Mucosa of stomach (tissue), 1 donor: ENCODE data around the gene MRPS24.

Experiments used
- H3K27me3 ChIP-seq: one replicate; pipeline ENCODE4 v1.7.0; 2013; ENCODE audit warnings: mild to moderate bottlenecking, low read length; ENCODE audit not compliant: control insufficient read depth, insufficient read depth
- H3K36me3 ChIP-seq: one replicate; pipeline ENCODE4 v1.7.0; 2013; ENCODE audit warnings: low read length; ENCODE audit not compliant: control insufficient read depth, insufficient read depth
- H3K4me1 ChIP-seq: one replicate; pipeline ENCODE4 v1.7.0; 2013; ENCODE audit warnings: mild to moderate bottlenecking, low read length; ENCODE audit not compliant: control insufficient read depth, insufficient read depth
- H3K4me3 ChIP-seq: one replicate; pipeline ENCODE4 v1.7.0; 2013; ENCODE audit warnings: low read length
- H3K9ac ChIP-seq: one replicate; pipeline ENCODE4 v1.7.0; 2013; ENCODE audit warnings: mild to moderate bottlenecking, low read length, moderate library complexity
- H3K9me3 ChIP-seq: one replicate; pipeline ENCODE4 v1.7.0; 2013; ENCODE audit warnings: mild to moderate bottlenecking, low read length, moderate library complexity; ENCODE audit not compliant: control insufficient read depth
- donor health status: Pancreatic carcinoma.

MRPS24 gene

DNA sequence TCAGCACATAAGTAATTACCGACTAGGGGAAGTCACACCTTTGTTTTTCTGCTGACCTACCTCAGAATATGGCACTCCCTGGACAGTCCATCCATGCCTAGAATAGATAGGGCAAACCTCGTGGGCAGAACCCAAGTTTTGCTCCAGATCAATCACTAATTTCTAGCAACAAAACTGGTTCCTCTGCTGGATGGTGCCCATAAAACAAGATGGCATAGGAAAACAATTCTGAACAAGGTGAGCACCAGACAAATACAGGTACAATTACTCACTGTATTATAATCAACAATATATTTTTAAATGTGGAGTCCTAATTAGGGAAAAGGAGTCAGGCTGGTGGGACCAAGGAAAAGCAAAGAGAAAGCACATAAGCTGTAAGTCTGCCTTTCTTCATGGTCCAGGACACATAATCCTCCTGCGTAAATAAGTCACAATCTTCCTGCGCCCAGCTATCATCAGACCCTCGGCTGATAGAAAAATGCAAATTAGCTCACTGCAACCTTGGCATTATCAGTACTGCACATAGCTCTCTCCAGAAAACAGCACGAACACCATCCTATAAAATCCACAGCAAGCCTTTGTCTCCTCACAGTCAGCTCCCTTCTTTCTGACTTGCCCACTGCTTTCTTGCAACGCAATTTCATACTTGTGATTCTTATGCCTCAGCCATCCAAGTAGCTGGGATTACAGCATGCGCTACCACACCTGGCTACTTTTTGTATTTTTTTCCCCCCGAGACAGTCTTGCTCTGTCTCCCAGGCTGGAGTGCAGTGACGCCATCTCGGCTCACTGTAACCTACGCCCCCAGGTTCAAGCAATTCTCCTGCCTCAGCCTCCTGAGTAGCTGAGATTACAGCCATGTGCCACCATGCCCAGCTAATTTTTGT, 22.0 kb upstream of the MRPS24 start:
- Histone ChIP-seq H3K9me3 (no peaks in the 10 kb centered on the region), H3K27me3 (no peaks in the 10 kb centered on the region), H3K36me3 (no peaks in the 10 kb centered on the region), H3K4me3 (no peak overlapping the region), H3K4me1 (peaks cover 23% of the 10 kb centered on the region), H3K9ac (no peak overlapping the region)

GRCh38 chr7:43890468-43890867, 21.2 kb upstream of the MRPS24 start:
- no peak overlapping the region for H3K9ac ChIP-seq

DNA sequence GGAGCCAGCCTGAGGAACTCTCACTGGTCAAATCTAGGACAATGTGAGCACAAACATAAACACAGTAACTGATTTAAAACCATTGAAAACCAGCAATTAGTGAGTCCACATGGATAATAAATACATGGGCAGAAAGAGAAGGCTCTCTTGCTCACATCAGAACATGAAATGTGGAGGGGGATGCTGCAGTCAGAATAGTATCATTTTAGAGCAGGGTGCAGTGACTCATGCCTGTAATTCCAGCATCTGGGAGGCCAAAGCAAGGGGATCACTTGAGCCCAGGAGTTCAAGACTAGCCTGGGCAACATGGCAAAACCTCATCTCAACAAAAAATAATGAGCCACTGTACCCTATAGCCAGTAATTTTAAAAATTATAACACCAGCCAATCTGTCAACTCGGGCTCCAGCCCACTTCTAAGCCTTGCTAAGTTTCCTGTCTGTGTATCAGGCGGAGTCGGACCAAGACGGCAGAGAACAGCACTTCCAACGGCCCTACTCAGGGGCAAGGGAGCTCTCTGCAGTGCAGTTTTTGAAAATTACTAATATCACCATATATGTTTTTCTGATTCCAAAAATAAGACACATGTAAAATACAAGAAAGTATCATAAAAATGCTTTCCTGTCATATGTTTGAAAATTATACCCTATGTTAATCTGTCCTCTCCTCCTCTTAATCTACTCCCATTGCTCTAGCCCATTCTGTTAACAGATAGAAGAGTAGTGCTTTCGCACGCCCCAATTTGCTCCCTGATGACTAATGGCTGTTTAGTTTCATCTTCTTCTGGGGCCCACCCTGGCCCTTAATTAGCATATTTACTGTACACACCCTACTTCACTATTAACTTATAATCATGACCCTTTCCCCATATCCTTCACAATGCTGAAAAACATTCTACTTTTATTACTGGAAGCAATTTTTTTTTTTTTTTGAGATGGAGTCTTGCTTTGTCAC, 20.0 kb upstream of the MRPS24 start:
- Histone ChIP-seq H3K4me1 (peaks cover 23% of the 10 kb centered on the region), H3K9ac (no peak overlapping the region), H3K4me3 (no peak overlapping the region), H3K36me3 (no peaks in the 10 kb centered on the region), H3K9me3 (no peaks in the 10 kb centered on the region), H3K27me3 (no peaks in the 10 kb centered on the region)

More at GRCh38 chr7:43890468-43890867, 21.2 kb upstream of the MRPS24 start:
- no peaks in the 10 kb centered on the region for H3K36me3 ChIP-seq
- peaks cover 23% of the 10 kb centered on the region for H3K4me1 ChIP-seq
- H3K27me3 ChIP-seq = no peaks in the 10 kb centered on the region
- no peak overlapping the region for H3K4me3 ChIP-seq
- H3K9me3 ChIP-seq = no peaks in the 10 kb centered on the region

- H3K36me3 ChIP-seq = no peaks in the 10 kb centered on the region
- no peak overlapping the region for H3K9ac ChIP-seq
- H3K4me1 ChIP-seq = peaks cover 8% of the 10 kb centered on the region
- no peak overlapping the region for H3K4me3 ChIP-seq
- H3K9me3 ChIP-seq = no peaks in the 10 kb centered on the region
- no peaks in the 10 kb centered on the region for H3K27me3 ChIP-seq
These were observed 15.3 kb upstream of the MRPS24 start for GRCh38 chr7:43884617-43885016.

DNA sequence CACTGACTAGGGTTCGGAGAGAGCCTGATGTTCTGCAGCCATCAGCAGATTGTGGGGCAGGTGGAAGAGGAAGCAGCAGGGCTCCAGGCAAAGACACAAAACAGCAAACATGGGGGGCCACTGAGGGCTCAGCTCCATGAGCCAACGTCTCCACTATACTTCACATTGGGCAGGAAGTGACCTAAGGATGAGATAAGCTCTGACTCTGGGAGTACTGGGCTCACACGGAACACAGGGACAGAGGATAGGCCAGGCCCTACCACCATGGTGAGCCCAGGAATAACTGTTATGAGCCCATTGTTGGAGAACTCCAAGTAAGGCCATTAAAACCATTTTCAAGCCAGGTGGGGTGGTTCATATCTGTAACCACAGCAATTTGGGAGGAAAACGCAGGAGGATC, 14.9 kb upstream of the MRPS24 start:
- no peaks in the 10 kb centered on the region for H3K27me3 ChIP-seq
- no peaks in the 10 kb centered on the region for H3K9me3 ChIP-seq
- no peak overlapping the region for H3K4me3 ChIP-seq
- H3K36me3 ChIP-seq = no peaks in the 10 kb centered on the region
- H3K4me1 ChIP-seq = peaks cover 4% of the 10 kb centered on the region
- H3K9ac ChIP-seq = no peak overlapping the region

- no peaks in the 10 kb centered on the region for H3K36me3 ChIP-seq
- no peaks in the 10 kb centered on the region for H3K9me3 ChIP-seq
- H3K27me3 ChIP-seq = no peaks in the 10 kb centered on the region
- H3K4me1 ChIP-seq = no peaks in the 10 kb centered on the region
- no peak overlapping the region for H3K4me3 ChIP-seq
- no peak overlapping the region for H3K9ac ChIP-seq
These were observed 11.3 kb upstream of the MRPS24 start for GRCh38 chr7:43880596-43880995.

GRCh38 chr7:43879477-43879876, 10.2 kb upstream of the MRPS24 start:
- Histone ChIP-seq H3K36me3 (no peaks in the 10 kb centered on the region), H3K9ac (no peak overlapping the region), H3K27me3 (no peaks in the 10 kb centered on the region), H3K4me3 (no peak overlapping the region), H3K4me1 (no peaks in the 10 kb centered on the region), H3K9me3 (no peaks in the 10 kb centered on the region)

DNA sequence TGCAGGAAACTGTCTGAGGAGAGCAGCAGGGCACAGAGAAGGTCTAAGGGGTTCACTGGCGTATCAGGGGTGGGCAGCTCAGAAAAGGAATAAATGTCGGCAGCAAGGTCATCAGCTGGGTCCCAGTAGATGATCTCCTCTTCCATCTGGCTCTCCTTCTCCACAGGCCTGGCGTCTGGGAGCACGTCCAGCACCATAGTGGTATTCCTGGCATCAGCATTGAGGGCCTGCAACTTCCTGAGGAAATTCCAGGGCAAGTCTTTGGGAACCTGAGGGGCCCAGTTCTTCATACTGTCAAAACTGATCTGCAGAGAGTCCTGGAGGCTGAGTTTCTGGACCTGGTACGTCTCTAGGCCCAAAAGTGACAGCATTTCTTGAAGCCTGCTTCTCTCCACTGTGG, 9.6 kb upstream of the MRPS24 start:
- no peak overlapping the region for H3K9ac ChIP-seq
- H3K4me1 ChIP-seq = no peaks in the 10 kb centered on the region
- H3K36me3 ChIP-seq = no peaks in the 10 kb centered on the region
- no peak overlapping the region for H3K4me3 ChIP-seq
- H3K9me3 ChIP-seq = no peaks in the 10 kb centered on the region
- H3K27me3 ChIP-seq = no peaks in the 10 kb centered on the region

DNA sequence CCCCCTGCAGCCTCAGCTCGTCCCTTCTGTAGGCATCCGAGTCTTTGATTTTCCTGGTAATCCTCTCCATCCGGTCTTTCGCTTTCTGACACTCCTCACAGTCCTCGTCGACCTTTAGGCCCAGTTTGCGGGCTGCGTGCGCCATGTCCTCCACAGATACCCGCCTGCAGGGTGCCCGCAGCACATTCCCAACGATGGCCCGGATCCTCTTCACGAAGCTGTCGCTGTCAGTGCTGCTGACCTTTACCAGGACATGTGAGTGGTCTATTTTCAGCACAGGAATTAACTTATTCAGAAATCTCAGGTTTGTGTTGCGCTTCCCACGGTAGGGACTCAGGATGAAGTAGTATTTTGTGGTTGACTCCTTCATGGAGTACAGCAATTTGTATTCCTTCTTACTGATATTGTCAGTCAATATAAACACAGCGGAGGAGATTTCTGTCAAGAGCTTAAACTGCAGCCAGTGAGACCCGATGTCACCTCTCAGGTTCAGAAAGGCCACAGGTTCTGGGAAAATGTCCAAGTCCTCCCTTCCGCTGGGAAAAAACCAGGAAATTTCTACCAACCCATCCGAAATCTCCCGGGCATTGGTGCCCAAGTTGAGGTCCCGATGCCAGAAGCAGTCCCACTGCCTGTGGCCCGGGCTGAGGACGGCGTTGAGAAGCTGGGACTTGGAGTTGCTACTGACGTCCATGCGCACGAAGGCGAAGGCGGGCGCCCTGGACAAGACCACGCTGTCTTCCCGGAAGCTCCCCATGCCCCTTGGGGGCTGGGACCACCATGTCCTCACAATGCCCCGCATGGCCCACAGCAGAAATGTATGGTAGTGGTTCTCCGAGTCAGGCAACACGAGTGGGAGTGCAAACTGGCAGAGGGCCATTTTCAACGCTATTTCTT, 8.9 kb upstream of the MRPS24 start:
- Histone ChIP-seq H3K36me3 (no peaks in the 10 kb centered on the region), H3K4me1 (peaks cover 4% of the 10 kb centered on the region)

GRCh38 chr7:43876976-43877745, 7.8 kb upstream of the MRPS24 start:
- no peaks in the 10 kb centered on the region for H3K36me3 ChIP-seq
- no peak overlapping the region for H3K9ac ChIP-seq
- H3K4me3 ChIP-seq = no peak overlapping the region
- H3K27me3 ChIP-seq = no peaks in the 10 kb centered on the region
- H3K9me3 ChIP-seq = no peaks in the 10 kb centered on the region
- peaks cover 15% of the 10 kb centered on the region for H3K4me1 ChIP-seq

More for the DNA sequence above, 8.9 kb upstream of the MRPS24 start:
- Histone ChIP-seq H3K9ac (no peak overlapping the region), H3K4me3 (no peak overlapping the region), H3K9me3 (no peaks in the 10 kb centered on the region), H3K27me3 (no peaks in the 10 kb centered on the region)

DNA sequence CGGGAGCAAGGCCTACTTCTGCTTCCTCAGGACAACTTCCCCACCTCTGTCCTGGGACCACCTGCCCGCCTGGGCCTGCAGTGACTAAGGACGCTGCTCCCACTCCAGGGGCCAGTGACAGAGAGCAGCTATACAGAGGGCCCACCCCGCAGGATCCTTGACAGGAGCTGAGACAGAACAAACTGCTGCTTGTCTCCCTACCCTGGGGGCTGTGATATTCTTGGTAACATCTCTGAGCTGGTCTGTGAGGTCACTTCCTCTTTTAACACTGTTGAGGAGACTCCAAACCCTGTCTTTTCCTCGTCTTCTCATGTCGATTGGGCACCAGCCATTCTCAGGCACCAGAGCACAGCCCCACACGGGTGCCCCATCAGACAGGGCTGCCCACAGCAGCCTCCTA, 6.9 kb upstream of the MRPS24 start:
- H3K36me3 ChIP-seq = no peaks in the 10 kb centered on the region
- H3K9ac ChIP-seq = no peak overlapping the region
- H3K9me3 ChIP-seq = no peaks in the 10 kb centered on the region
- peaks cover 15% of the 10 kb centered on the region for H3K4me1 ChIP-seq
- H3K4me3 ChIP-seq = no peak overlapping the region
- H3K27me3 ChIP-seq = no peaks in the 10 kb centered on the region
